ENCODE results near the gene DDI2. TPM values are rescaled to one million over a fixed set of nuclear protein-coding genes. Genes with fewer than 3 reads are reported as not detected.
"Not testable (repeated sequence)": the region's sequence is repeated elsewhere in the genome, so short reads cannot be mapped to it uniquely, and the experiment has no call there.

The DDI2 gene
- total RNA-seq, 1 experiment from 2014 or later, result 9.4 TPM

GRCh38 chr1:15636436-15636835 is 19.2 kb downstream of the DDI2 start:
- no peak for DNase-seq (ENCODE audit: low read depth)

- DNase-seq (ENCODE audit: low read depth), result no peak
Measured at GRCh38 chr1:15637826-15638225, 20.6 kb downstream of the DDI2 start.

- no peak for DNase-seq (ENCODE audit: low read depth)
Measured at GRCh38 chr1:15639262-15639661, 22.0 kb downstream of the DDI2 start.

- no peak for DNase-seq (ENCODE audit: low read depth)
Measured at GRCh38 chr1:15639931-15640330, 22.7 kb downstream of the DDI2 start.

DNA sequence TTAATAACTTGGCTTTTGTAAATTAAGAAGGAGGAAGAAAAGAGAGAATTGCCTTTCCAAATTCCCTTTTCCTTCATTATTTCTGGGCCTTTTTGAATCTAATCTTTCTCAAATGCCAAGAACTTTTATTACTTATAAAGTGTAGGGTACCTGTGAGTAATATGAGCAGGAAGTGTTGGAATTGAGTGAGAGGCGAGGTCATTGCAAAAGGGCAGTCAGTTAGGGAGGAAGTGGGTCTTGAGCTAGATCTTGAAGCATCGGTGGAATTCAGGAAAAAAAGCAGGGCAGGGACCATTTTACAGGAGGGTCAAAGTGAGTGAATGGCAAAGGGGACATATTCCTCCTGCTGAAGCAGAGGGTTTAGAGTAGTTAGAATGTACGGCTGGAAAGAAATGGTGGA is 23.4 kb downstream of the DDI2 start:
- no peak for DNase-seq (ENCODE audit: low read depth)

GRCh38 chr1:15649937-15650336 is 32.7 kb downstream of the DDI2 start:
- no peak for DNase-seq (ENCODE audit: low read depth)

GRCh38 chr1:15650433-15650832 is 33.2 kb downstream of the DDI2 start:
- no peak for DNase-seq (ENCODE audit: low read depth)

GRCh38 chr1:15652130-15652529 is 34.9 kb downstream of the DDI2 start:
- DNase-seq (ENCODE audit: low read depth), result not testable (repeated sequence)

DNA sequence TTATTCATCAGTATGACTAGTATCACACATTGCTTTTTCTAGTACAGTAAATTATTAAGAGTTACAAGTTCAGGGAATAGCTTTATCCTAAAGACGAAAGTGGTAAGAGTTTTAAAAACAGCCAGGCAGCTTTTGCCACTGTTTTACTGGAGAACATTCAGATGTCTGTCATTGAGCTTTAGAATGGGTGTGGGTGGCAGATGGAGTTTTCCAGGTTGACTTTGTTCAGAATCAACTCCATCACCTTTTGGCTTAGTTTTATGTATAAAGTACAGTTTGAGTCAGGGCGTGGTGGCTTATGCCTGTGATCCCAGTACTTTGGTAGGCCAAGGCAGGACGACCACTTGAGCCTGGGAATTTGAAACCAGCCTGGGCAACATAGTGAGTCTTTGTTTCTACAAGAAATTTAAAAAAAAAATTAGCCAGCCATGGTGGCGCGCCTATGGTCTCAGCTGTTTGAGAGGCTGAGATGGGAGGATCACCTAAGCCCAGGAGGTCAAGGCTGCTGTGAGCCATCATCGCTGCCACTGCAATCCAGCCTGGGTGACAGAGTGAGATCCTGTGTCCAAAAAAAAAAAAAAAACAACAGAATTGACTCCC is 36.9 kb downstream of the DDI2 start:
- DNase-seq (ENCODE audit: low read depth), result no peak

DNA sequence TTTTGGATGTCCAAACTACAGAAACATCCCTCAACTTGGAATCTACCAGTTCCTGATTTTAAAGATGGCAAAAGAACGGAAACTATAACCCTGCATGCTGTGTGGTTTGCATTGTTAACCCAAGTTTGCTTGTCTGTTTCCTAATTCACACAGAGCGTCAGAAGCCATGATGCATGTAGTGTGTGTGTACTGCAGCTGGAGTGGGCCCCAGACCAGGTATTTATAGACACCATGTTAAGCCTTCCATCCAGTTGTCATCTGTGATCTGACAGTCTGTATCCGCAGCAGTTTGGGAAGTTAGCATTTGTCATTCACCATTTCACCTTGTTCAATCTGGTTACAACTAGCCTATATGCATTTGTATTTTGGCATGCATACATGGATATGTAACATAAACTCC is 39.2 kb downstream of the DDI2 start:
- DNase-seq (ENCODE audit: low read depth), result no peak

- DNase-seq (ENCODE audit: low read depth), result no peak
Measured at GRCh38 chr1:15657021-15657420, 39.8 kb downstream of the DDI2 start.

- no peak for DNase-seq (ENCODE audit: low read depth)
Measured at GRCh38 chr1:15660151-15660550, 42.9 kb downstream of the DDI2 start.

GRCh38 chr1:15662477-15662876 is 45.2 kb downstream of the DDI2 start:
- DNase-seq (ENCODE audit: low read depth), result no peak

- no peak for DNase-seq (ENCODE audit: low read depth)
Measured at GRCh38 chr1:15663925-15664324, 46.7 kb downstream of the DDI2 start.

- DNase-seq (ENCODE audit: low read depth), result no peak
Measured at GRCh38 chr1:15667362-15667761, 50.1 kb downstream of the DDI2 start.

- DNase-seq (ENCODE audit: low read depth), result no peak
Measured at GRCh38 chr1:15668089-15668754, 51.0 kb downstream of the DDI2 start.

DNA sequence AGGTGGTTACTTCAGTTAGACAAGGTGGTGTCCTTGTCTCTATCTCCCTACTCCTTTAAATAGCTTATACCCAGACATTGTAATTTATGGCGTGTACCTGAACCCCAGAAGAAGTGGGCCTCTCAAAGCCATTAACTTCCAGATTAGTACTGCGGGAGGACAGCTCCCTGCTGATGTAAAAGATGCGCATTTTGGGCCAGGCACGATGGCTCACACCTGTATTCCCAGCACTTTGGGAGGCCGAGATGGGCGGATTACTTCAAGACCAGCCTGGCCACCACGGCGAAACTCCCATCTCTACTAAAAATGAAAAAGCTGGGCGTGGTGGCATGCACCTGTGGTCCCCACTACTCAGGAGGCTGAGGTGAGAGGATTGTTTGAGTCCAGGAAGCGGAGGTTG is 51.8 kb downstream of the DDI2 start:
- DNase-seq (ENCODE audit: low read depth), result no peak

GRCh38 chr1:15669864-15670263 is 52.6 kb downstream of the DDI2 start:
- DNase-seq (ENCODE audit: low read depth), result no peak

GRCh38 chr1:15671430-15671829 is 54.2 kb downstream of the DDI2 start:
- no peak for DNase-seq (ENCODE audit: low read depth)

- DNase-seq (ENCODE audit: low read depth), result no peak
Measured at GRCh38 chr1:15674386-15675159, 57.3 kb downstream of the DDI2 start.

DNA sequence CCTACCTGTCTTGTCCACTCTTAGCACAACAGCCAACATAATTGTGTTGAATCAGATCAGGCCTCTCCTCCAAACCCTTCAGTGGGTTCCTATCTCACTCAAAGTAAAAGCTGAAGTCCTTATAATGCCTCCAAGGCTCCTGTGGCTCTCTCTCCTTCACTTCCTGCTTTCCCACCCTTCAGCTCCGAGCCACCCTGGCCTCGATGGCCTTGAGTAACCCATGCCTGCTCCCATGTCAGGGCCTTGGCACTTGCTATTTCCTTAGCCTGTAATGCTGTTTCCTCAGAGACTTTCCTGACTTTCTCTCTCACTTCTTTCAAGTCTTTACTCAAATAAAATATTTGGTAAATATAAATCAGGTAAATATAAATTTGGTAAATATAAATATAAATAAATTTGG is 58.8 kb downstream of the DDI2 start:
- DNase-seq (ENCODE audit: low read depth), result no peak

DNA sequence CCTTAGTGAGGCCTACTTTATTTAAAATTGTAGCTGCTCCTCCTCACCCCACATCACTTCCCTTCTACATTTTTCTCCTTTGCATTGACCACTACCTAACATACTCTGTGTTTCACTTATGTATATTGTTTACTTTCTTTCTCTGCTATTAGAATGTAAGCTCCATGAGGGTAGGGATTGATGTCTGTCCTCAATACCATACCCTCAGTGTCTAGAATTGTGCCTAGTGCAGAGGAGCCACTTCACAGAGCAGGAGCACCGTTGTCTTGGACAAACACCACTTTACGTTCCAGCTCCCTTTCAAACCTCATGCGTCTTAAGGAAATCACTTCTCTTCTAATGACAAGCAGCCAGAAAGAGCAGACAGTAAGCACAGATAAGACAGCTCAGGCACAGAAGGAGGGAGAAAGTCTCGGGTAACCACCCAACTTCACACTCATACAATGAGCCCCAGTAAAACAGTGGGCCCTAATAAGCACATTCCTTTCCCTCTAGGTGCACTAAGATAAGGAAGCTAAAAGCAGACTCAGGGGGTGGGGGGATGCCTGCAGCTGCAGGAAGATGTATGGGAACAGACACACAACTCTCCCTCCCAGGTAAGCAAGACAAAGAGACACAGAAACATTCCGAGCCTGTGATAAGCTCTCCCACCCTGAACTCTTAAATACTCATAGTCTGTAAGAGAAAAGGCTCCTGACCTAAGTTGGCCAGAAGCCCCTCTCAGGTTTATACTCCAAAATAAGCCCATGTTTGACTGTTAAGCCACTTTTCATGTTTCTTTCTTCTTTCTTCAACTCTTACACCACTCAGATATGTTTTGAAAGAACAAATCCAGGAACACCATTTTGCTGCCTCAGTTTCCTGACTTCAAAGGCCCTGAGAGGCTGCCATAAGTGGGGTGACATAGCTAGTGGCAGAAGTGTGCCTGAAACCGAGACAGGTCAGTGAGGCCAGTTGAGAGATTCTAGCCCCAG is 59.7 kb downstream of the DDI2 start:
- no peak for DNase-seq (ENCODE audit: low read depth)

Data from Daoy (cell line).